ENCODE data around the gene ITGA7.

ITGA7 gene

GRCh38 chr12:55718015-55718414, 10.3 kb upstream of the ITGA7 start:
- no peak for DNase-seq

- DNase-seq = no peak
These were observed 9.6 kb upstream of the ITGA7 start for GRCh38 chr12:55717011-55718007.

- DNase-seq = no peak
These were observed 8.9 kb upstream of the ITGA7 start for GRCh38 chr12:55716582-55716957.

- DNase-seq = peak; percentile 94
These were observed 8.3 kb upstream of the ITGA7 start, which contains the start of gene BLOC1S1 for GRCh38 chr12:55715833-55716581. TSS of gene BLOC1S1 (plus strand) at chr12:55716046. CDS start at chr12:55716052, 6 bp downstream.

- no peak for DNase-seq
These were observed 7.6 kb upstream of the ITGA7 start for GRCh38 chr12:55715169-55715764.

- no peak for DNase-seq
These were observed 6.0 kb upstream of the ITGA7 start for GRCh38 chr12:55713721-55714120.

- no peak for DNase-seq
These were observed 5.2 kb upstream of the ITGA7 start for GRCh38 chr12:55712700-55713415.

GRCh38 chr12:55711786-55712553, 4.3 kb upstream of the ITGA7 start:
- no peak for DNase-seq

- DNase-seq = no peak
These were observed 1.1 kb upstream of the ITGA7 start for GRCh38 chr12:55708695-55709233.

GRCh38 chr12:55707219-55707671, 459 bp downstream of the ITGA7 start:
- no peak for DNase-seq

GRCh38 chr12:55706568-55707218, 1.0 kb downstream of the ITGA7 start:
- DNase-seq = no peak

- DNase-seq = no peak
These were observed 1.8 kb downstream of the ITGA7 start for GRCh38 chr12:55705782-55706402.

- DNase-seq = no peak
These were observed 2.6 kb downstream of the ITGA7 start for GRCh38 chr12:55704824-55705718.

- DNase-seq = no peak
These were observed 3.6 kb downstream of the ITGA7 start for GRCh38 chr12:55703901-55704761.

GRCh38 chr12:55703288-55703687, 4.4 kb downstream of the ITGA7 start:
- DNase-seq = no peak

- DNase-seq = no peak
These were observed 4.8 kb downstream of the ITGA7 start for GRCh38 chr12:55702861-55703260.

GRCh38 chr12:55700255-55701018, 7.3 kb downstream of the ITGA7 start:
- DNase-seq = no peak
